PC-9 (cell line): ENCODE measurements around the gene ERN1. TPM values are rescaled to one million over a fixed set of nuclear protein-coding genes. Genes with fewer than 3 reads are reported as not detected.
"Not testable (repeated sequence)": the region's sequence is repeated elsewhere in the genome, so short reads cannot be mapped to it uniquely, and the experiment has no call there.

Experiments used
- BruUV-seq: library from RNA; stranded (reverse); fragments of 400-500 nt; replicated peaks from 2 replicates; lab custom pipeline; 2021; lab: Mats Ljungman, UMichigan
- CTCF ChIA-PET: fragments of 300-600 bp; sonication (Branson Sonifier 250); formaldehyde crosslinking; loops from one replicate; lab custom pipeline; 2022; ENCODE audit warnings: antibody characterized with exemption; lab: Charles Lee
- POLR2A ChIA-PET: fragments of 300-600 bp; sonication (Branson Sonifier 250); formaldehyde crosslinking; loops from one replicate; lab custom pipeline; 2022; ENCODE audit warnings: antibody characterized with exemption; ENCODE audit not compliant: unreplicated experiment; lab: Charles Lee
- DNase-seq, 2 experiments: peaks; one replicate each; pipeline versions ENCODE4 v3.0.0 to v3.0.0-alpha.2; 2015 to 2022; ENCODE audit warnings: mixed read lengths in 1 of 2
- H2AFZ ChIP-seq: fragments of 200-600 bp; sonication (generic); 2 replicates; pipeline ENCODE4 v1.8.1; 2017; ENCODE audit warnings: antibody characterized with exemption
- H3F3A ChIP-seq: fragments of 200-600 bp; sonication (generic); 2 replicates; pipeline ENCODE4 v1.8.1; 2017; ENCODE audit warnings: antibody characterized with exemption, mild to moderate bottlenecking, low read depth; ENCODE audit not compliant: insufficient read depth
- H3K27ac ChIP-seq: fragments of 200-600 bp; sonication (generic); 2 replicates; pipeline ENCODE4 v1.6.1; 2016; ENCODE audit warnings: mixed run types
- H3K27me3 ChIP-seq: fragments of 200-600 bp; sonication (generic); 2 replicates; pipeline ENCODE4 v1.6.1; 2016; ENCODE audit warnings: low read depth, mixed run types; ENCODE audit not compliant: insufficient read depth
- H3K36me3 ChIP-seq: fragments of 200-600 bp; sonication (generic); 2 replicates; pipeline ENCODE4 v1.6.1; 2016; ENCODE audit warnings: low read depth, mixed run types
- H3K4me1 ChIP-seq: fragments of 200-600 bp; sonication (generic); replicated peaks from 2 replicates; pipeline ENCODE4 v1.6.1; 2016; ENCODE audit warnings: mixed run types; ENCODE audit not compliant: insufficient read depth
- H3K4me2 ChIP-seq: fragments of 200-600 bp; sonication (generic); 2 replicates; pipeline ENCODE4 v1.6.1; 2017; ENCODE audit warnings: mixed run types
- H3K4me3 ChIP-seq: fragments of 200-600 bp; sonication (generic); 2 replicates; pipeline ENCODE4 v1.6.1; 2016; ENCODE audit warnings: mixed run types
- H3K79me2 ChIP-seq: fragments of 200-600 bp; sonication (generic); 2 replicates; pipeline ENCODE4 v1.6.1; 2017; ENCODE audit warnings: low read depth, mixed run types
- H3K9me2 ChIP-seq: fragments of 200-600 bp; sonication (generic); 2 replicates; pipeline ENCODE4 v1.8.1; 2017; ENCODE audit warnings: mild to moderate bottlenecking; ENCODE audit not compliant: insufficient read depth
- H3K9me3 ChIP-seq: fragments of 200-600 bp; sonication (generic); 2 replicates; pipeline ENCODE4 v1.8.1; 2016; ENCODE audit warnings: low read depth; ENCODE audit not compliant: insufficient read depth
- H4K20me1 ChIP-seq: fragments of 200-600 bp; sonication (generic); 2 replicates; pipeline ENCODE4 v1.8.1; 2017; ENCODE audit not compliant: insufficient read depth
- EZH2 ChIP-seq: fragments of 200-600 bp; sonication (generic); IDR thresholded peaks from 2 replicates; pipeline ENCODE4 v1.8.0; 2017; ENCODE audit warnings: antibody characterized with exemption, low read depth
- intact Hi-C: fragments of 100-400 bp; cut with micrococcal nuclease; formaldehyde crosslinking; loops from one replicate; pipeline ENCODE4 v1.10.0; 2022; ENCODE audit not compliant: unreplicated experiment
- total RNA-seq: library from RNA; stranded (reverse); gene quantifications from 2 replicates; pipeline ENCODE4 v1.2.3, GENCODE V29; 2021
- TF ChIP-seq, protein P1 (sequence below): fragments of 200-600 bp; sonication (generic); conservative IDR thresholded peaks from 2 replicates; pipeline ENCODE4 v1.6.1; 2017; ENCODE audit warnings: mixed run types, antibody characterized with exemption, mild to moderate bottlenecking, moderate library complexity

The ERN1 gene
- total RNA-seq, 1 experiment from 2014 or later, result 9.2 TPM

DNA sequence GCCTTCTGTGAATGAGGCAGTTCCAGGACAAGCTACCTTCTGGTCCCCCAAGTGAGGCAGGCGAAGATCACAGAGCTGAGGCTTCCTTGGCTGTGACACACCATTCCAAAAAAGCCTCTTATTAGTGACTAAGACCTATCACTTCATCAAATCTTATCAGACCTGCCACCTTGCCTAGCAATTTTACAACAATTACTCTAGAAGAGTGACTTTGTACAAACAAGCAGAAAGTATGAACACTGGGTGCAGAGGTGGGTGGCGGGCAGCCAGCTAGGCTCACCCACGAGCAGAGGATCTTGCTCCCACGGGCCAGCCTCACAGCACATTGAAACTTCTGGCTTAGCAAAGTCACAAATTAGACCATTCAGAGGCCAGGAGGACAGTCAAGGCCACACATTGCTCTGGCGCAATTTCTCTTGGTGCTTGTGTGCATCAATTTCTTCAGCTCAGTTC, 107.3 kb downstream of the ERN1 start:
- TF ChIP-seq, protein P1, sequence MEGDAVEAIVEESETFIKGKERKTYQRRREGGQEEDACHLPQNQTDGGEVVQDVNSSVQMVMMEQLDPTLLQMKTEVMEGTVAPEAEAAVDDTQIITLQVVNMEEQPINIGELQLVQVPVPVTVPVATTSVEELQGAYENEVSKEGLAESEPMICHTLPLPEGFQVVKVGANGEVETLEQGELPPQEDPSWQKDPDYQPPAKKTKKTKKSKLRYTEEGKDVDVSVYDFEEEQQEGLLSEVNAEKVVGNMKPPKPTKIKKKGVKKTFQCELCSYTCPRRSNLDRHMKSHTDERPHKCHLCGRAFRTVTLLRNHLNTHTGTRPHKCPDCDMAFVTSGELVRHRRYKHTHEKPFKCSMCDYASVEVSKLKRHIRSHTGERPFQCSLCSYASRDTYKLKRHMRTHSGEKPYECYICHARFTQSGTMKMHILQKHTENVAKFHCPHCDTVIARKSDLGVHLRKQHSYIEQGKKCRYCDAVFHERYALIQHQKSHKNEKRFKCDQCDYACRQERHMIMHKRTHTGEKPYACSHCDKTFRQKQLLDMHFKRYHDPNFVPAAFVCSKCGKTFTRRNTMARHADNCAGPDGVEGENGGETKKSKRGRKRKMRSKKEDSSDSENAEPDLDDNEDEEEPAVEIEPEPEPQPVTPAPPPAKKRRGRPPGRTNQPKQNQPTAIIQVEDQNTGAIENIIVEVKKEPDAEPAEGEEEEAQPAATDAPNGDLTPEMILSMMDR, result no peak
- H3K4me2 ChIP-seq, result no peak overlapping the region
- 0 out of 2 replicates have a peak, but pooled peaks cover 4% of the 10 kb centered on the region for H3K4me1 ChIP-seq
- H2AFZ ChIP-seq, result no peak overlapping the region
- no peaks in the 10 kb centered on the region for H3K27me3 ChIP-seq
- no peak for DNase-seq
- no peak overlapping the region for H3K27ac ChIP-seq
- intact Hi-C loops, result no loop called here
- H3K79me2 ChIP-seq, result no peaks in the 10 kb centered on the region
- H3F3A ChIP-seq, result peaks cover 6% of the 10 kb centered on the region; the same call in 1 of the 2 replicates
- H3K9me3 ChIP-seq, result no peaks in the 10 kb centered on the region
- ChIA-PET CTCF (no interaction called here), POLR2A (interaction anchor here (0.7 kb wide), 1 partner anchor 125 kb away, joined by 4 read pairs; no protein-coding TSS in a partner anchor)
- no peaks in the 10 kb centered on the region for H4K20me1 ChIP-seq
- no peak overlapping the region for H3K4me3 ChIP-seq
- H3K36me3 ChIP-seq, result no peaks in the 10 kb centered on the region
- BruUV-seq, result no TSS peak
- no peaks in the 10 kb centered on the region for H3K9me2 ChIP-seq

- TSS peak; percentile 81 for BruUV-seq
- no peaks in the 10 kb centered on the region for H4K20me1 ChIP-seq
- DNase-seq, result no peak
- TF ChIP-seq, protein P1, result no peak
- TF ChIP-seq EZH2, result no peak
- no peak within 1 kb of the TSS for H2AFZ ChIP-seq
- no peak within 1 kb of the TSS for H3K4me2 ChIP-seq
- H3K9me3 ChIP-seq, result no peaks in the 10 kb centered on the region
- no peaks in the 10 kb centered on the region for H3K27me3 ChIP-seq
- H3K4me1 ChIP-seq, result no peaks in the 10 kb centered on the region
- H3K79me2 ChIP-seq, result no peaks in the 10 kb centered on the region
- ChIA-PET CTCF (interaction anchor here (0.6 to 1.4 kb wide), 5 partner anchors 23 to 753 kb away, joined by 3 to 8 read pairs (median 7); no protein-coding TSS in a partner anchor), POLR2A (interaction anchor here (0.5 to 0.6 kb wide), 2 partner anchors 96 to 1598 kb away, joined by 3 to 5 read pairs; no protein-coding TSS in a partner anchor)
- H3F3A ChIP-seq, result peaks cover 6% of the 10 kb centered on the region; the same call in 1 of the 2 replicates
- H3K9me2 ChIP-seq, result no peaks in the 10 kb centered on the region; the same call in 1 of the 2 replicates
- no peak within 1 kb of the TSS for H3K27ac ChIP-seq
- H3K4me3 ChIP-seq, result no peak within 1 kb of the TSS
- H3K36me3 ChIP-seq, result no peaks in the 10 kb centered on the region
- intact Hi-C loops, result no loop called here
Observed at GRCh38 chr17:64020056-64020766, 109.7 kb downstream of the ERN1 start, which contains the start of gene ICAM2. ICAM2 (minus strand) TSS chr17:64020633; CDS start chr17:64006691, 13,942 bp downstream.

- ChIA-PET POLR2A (interaction anchor here (0.5 kb wide), 1 partner anchor 1597 kb away, joined by 5 read pairs; no protein-coding TSS in a partner anchor), CTCF (interaction anchor here (0.6 to 1.4 kb wide), 4 partner anchors 52 to 131 kb away, joined by 3 to 24 read pairs (median 8); no protein-coding TSS in a partner anchor)
- H3K4me3 ChIP-seq, H3K36me3 ChIP-seq, BruUV-seq, H3K9me3 ChIP-seq, DNase-seq, H2AFZ ChIP-seq, H3K4me2 ChIP-seq, H3K27me3 ChIP-seq, H3K4me1 ChIP-seq, H4K20me1 ChIP-seq, H3K9me2 ChIP-seq, H3K79me2 ChIP-seq, intact Hi-C loops, H3K27ac ChIP-seq, H3F3A ChIP-seq: not testable (repeated sequence)
Observed at GRCh38 chr17:64019551-64019961, 110.4 kb downstream of the ERN1 start.
